Measurements from ENCODE around the gene C10orf53. TPM values are rescaled to one million over a fixed set of nuclear protein-coding genes. Genes with fewer than 3 reads are reported as not detected.

The C10orf53 gene
- total RNA-seq, 1 experiment from 2014 or later = not detected

GRCh38 chr10:49645417-49645816 lies 34.0 kb upstream of the C10orf53 start:
- CTCF ChIA-PET = no interaction called here

DNA sequence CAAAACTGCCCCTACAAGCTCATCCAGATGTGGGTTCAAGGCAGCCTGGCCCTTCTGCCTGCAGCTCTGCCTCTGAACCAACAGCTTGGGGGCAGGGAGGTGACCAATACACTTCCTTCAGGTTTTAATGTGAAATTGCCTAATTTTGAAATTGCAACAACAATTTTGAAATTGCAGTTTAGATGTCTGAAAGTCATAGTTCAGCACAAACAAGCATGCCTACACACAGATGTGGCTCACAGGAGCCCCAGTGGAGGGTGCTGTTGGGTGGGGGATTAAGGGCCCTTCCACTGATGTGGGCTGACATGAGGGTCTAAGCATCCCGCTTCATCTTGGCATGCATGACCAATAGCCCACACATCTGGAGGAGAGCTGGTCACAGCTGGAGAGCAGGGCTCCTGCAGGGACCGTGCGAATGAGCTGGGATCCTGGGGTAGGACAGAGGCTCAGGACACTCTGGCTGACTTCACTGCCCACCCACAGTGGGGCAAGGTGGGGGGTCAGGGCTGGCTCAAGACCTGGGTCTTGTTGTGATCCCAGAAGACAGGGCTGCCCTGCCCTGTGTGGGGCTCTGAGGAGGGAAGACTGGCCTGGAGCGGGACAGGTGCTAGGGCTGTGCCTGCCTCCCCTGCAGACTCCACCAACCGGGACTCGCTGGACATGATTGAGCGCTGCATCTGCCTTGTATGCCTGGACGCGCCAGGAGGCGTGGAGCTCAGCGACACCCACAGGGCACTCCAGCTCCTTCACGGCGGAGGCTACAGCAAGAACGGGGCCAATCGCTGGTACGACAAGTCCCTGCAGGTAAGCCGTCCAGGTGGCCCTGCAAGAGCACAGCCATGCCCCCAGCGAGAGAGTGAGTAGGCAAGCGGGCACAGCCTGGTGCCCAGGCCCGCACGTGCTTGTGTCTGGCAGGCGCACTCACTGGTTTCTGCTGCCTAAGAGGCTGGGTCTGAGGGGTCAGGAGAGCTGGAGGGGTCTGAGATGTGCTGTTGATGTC lies 33.3 kb upstream of the C10orf53 start:
- no peaks in the 10 kb centered on the region for H3K36me3 ChIP-seq (ENCODE audit: control insufficient read depth, insufficient read depth, low read length)
- H3K27me3 ChIP-seq (ENCODE audit: control insufficient read depth, insufficient read depth, low read length) = peaks cover 14% of the 10 kb centered on the region
- intact Hi-C loops (cut with micrococcal nuclease; ENCODE audit: unreplicated experiment) = no loop called here
- H3K27ac ChIP-seq (ENCODE audit: low read length) = no peak overlapping the region
- CTCF ChIA-PET = no interaction called here
- DNase-seq (ENCODE audit: low read depth, low spot score) (no peak), ATAC-seq (no peak)
- H3K4me1 ChIP-seq (ENCODE audit: control insufficient read depth, insufficient read depth, low read length) = no peaks in the 10 kb centered on the region
- TF ChIP-seq REST (IDR thresholded peaks at IDR 0.05; ENCODE audit: insufficient read depth in 1 of 2, low read depth in 2 of 2, low read length in 1 of 2) (no peak), SIN3A (IDR thresholded peaks at IDR 0.05; ENCODE audit: borderline replicate concordance, insufficient read depth, low read depth, low read length) (no peak), TCF7L2 (IDR thresholded peaks at IDR 0.05; ENCODE audit: low read depth, low read length) (no peak)
- H3K9me3 ChIP-seq (ENCODE audit: control insufficient read depth, insufficient read depth, low read depth, low read length) = no peaks in the 10 kb centered on the region
- POLR2A ChIA-PET = no interaction called here
- no TSS peak for BruUV-seq (replicated peaks)
- H3K4me3 ChIP-seq (ENCODE audit: low read depth in 2 of 2, low read length in 2 of 2) = no peak overlapping the region
- in situ Hi-C loops (cut with HindIII; ENCODE audit: low pct_unique_long_range_greater_than_20kb, low sequenced_read_pairs) = no loop called here

More at GRCh38 chr10:49645417-49645816, 34.0 kb upstream of the C10orf53 start:
- Histone ChIP-seq H3K27me3 (ENCODE audit: control insufficient read depth, insufficient read depth, low read length) (peaks cover 14% of the 10 kb centered on the region), H3K27ac (ENCODE audit: low read length) (no peak overlapping the region), H3K4me1 (ENCODE audit: control insufficient read depth, insufficient read depth, low read length) (no peaks in the 10 kb centered on the region), H3K36me3 (ENCODE audit: control insufficient read depth, insufficient read depth, low read length) (no peaks in the 10 kb centered on the region), H3K9me3 (ENCODE audit: control insufficient read depth, insufficient read depth, low read depth, low read length) (no peaks in the 10 kb centered on the region), H3K4me3 (ENCODE audit: low read depth in 2 of 2, low read length in 2 of 2) (no peak overlapping the region)
- BruUV-seq (replicated peaks) = no TSS peak
- intact Hi-C loops (cut with micrococcal nuclease; ENCODE audit: unreplicated experiment) (no loop called here), in situ Hi-C loops (cut with HindIII; ENCODE audit: low pct_unique_long_range_greater_than_20kb, low sequenced_read_pairs) (no loop called here)
- POLR2A ChIA-PET = no interaction called here
- no peak for TF ChIP-seq SIN3A (IDR thresholded peaks at IDR 0.05; ENCODE audit: borderline replicate concordance, insufficient read depth, low read depth, low read length)
- TF ChIP-seq TCF7L2 (IDR thresholded peaks at IDR 0.05; ENCODE audit: low read depth, low read length) = no peak
- DNase-seq (ENCODE audit: low read depth, low spot score) = no peak
- no peak for ATAC-seq

DNA sequence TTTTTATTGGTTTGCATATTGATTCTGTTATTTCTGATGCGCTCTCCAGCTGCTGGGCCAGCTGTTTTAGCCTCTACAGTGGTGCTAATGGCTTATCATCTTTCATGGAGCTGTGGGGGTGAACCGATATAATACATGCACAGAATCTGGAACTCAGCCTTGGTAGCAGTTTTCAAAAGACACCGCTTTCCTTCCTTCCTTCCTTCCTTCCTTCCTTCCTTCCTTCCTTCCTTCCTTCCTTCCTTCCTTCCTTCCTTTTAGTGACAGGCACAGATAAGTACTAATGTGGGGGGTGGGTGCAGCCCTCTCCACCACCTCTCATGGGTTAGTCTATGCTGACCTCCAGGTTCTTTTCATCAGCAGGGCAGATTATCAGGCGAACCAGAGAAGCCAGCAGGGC lies 31.9 kb upstream of the C10orf53 start:
- peaks cover 13% of the 10 kb centered on the region for H3K27me3 ChIP-seq (ENCODE audit: control insufficient read depth, insufficient read depth, low read length)
- no peaks in the 10 kb centered on the region for H3K36me3 ChIP-seq (ENCODE audit: control insufficient read depth, insufficient read depth, low read length)
- intact Hi-C loops (cut with micrococcal nuclease; ENCODE audit: unreplicated experiment) = no loop called here
- TF ChIP-seq CTCF (IDR thresholded peaks at IDR 0.05) (no peak), TCF7L2 (IDR thresholded peaks at IDR 0.05; ENCODE audit: low read depth, low read length) (no peak), REST (IDR thresholded peaks at IDR 0.05; ENCODE audit: insufficient read depth in 1 of 2, low read depth in 2 of 2, low read length in 1 of 2) (no peak), SIN3A (IDR thresholded peaks at IDR 0.05; ENCODE audit: borderline replicate concordance, insufficient read depth, low read depth, low read length) (no peak), POLR2AphosphoS5 (IDR thresholded peaks at IDR 0.05; ENCODE audit: low read depth, low read length) (no peak)
- DNase-seq (ENCODE audit: low read depth, low spot score) (no peak), ATAC-seq (no peak)
- CTCF ChIA-PET = no interaction called here
- in situ Hi-C loops (cut with HindIII; ENCODE audit: low pct_unique_long_range_greater_than_20kb, low sequenced_read_pairs) = no loop called here
- no peaks in the 10 kb centered on the region for H3K9me3 ChIP-seq (ENCODE audit: control insufficient read depth, insufficient read depth, low read depth, low read length)
- no peaks in the 10 kb centered on the region for H3K4me1 ChIP-seq (ENCODE audit: control insufficient read depth, insufficient read depth, low read length)
- no peak overlapping the region for H3K4me3 ChIP-seq (ENCODE audit: low read depth in 2 of 2, low read length in 2 of 2)
- no peak overlapping the region for H3K27ac ChIP-seq (ENCODE audit: low read length)
- BruUV-seq (replicated peaks) = no TSS peak
- POLR2A ChIA-PET = no interaction called here

Data from Panc1 (cell line).